ENCODE results near the gene TPI1. TPM values are rescaled to one million over a fixed set of nuclear protein-coding genes. Genes with fewer than 3 reads are reported as not detected.
"Not testable (repeated sequence)": the region's sequence is repeated elsewhere in the genome, so short reads cannot be mapped to it uniquely, and the experiment has no call there.

TPI1 gene
- total RNA-seq, 1 experiment from 2014 or later: 1,259 TPM

DNA sequence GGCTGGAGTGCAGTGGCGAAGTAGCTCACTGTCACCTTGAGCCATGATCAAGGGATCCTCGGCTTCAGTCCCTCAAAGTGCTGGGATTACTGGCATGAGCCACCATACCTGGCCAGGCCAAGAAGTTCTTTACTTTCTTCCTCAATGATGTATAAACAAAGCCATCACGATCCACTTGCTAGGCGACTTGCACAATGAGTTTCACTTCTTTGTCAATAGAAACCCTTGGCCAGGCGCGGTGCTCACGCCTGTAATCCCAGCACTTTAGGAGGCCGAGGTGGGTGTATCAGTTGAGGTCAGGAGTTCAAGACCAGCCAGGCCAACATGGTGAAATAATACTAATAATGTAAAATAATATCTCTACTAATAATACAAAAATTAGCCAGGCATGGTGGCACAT, 20.1 kb downstream of the TPI1 start:
- Histone ChIP-seq H3F3A (ENCODE audit: low read length, unreplicated experiment) (no peaks in the 10 kb centered on the region), H3K36me3 (ENCODE audit: low read depth, low read length) (no peaks in the 10 kb centered on the region), H3K9me3 (ENCODE audit: low read length) (no peaks in the 10 kb centered on the region), H3K9me2 (replicated peaks; ENCODE audit: low read length) (no peaks in the 10 kb centered on the region), H3K79me2 (ENCODE audit: low read length) (no peaks in the 10 kb centered on the region), H3K27me3 (ENCODE audit: low read length) (no peaks in the 10 kb centered on the region), H3K4me2 (ENCODE audit: low read length) (no peak overlapping the region), H3K4me1 (ENCODE audit: insufficient read depth, low read length) (peaks cover 11% of the 10 kb centered on the region), H3K9ac (ENCODE audit: low read length) (no peak overlapping the region), H4K20me1 (ENCODE audit: low read length) (no peaks in the 10 kb centered on the region), H2AFZ (ENCODE audit: low read length) (no peak overlapping the region), H3K4me3 (ENCODE audit: low read length) (no peak overlapping the region), H3K27ac (ENCODE audit: low read length) (no peak overlapping the region)
- TF ChIP-seq EZH2phosphoT487 (IDR thresholded peaks at IDR 0.05; ENCODE audit: borderline replicate concordance, low read length) (no peak), EZH2 (IDR thresholded peaks at IDR 0.05; ENCODE audit: low read length, unreplicated experiment) (no peak)
- TF ChIP-seq, protein P1, sequence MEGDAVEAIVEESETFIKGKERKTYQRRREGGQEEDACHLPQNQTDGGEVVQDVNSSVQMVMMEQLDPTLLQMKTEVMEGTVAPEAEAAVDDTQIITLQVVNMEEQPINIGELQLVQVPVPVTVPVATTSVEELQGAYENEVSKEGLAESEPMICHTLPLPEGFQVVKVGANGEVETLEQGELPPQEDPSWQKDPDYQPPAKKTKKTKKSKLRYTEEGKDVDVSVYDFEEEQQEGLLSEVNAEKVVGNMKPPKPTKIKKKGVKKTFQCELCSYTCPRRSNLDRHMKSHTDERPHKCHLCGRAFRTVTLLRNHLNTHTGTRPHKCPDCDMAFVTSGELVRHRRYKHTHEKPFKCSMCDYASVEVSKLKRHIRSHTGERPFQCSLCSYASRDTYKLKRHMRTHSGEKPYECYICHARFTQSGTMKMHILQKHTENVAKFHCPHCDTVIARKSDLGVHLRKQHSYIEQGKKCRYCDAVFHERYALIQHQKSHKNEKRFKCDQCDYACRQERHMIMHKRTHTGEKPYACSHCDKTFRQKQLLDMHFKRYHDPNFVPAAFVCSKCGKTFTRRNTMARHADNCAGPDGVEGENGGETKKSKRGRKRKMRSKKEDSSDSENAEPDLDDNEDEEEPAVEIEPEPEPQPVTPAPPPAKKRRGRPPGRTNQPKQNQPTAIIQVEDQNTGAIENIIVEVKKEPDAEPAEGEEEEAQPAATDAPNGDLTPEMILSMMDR (conservative IDR thresholded peaks at IDR 0.05; ENCODE audit: low read depth, low read length): no peak
- BruUV-seq (replicated peaks): no TSS peak
- intact Hi-C loops (cut with micrococcal nuclease): no loop called here
- ChIA-PET POLR2A (ENCODE audit: unreplicated experiment) (interaction anchor here (0.6 kb wide), 1 partner anchor 179 kb away, joined by 4 read pairs; no protein-coding TSS in a partner anchor), CTCF (no interaction called here)
- DNase-seq: no peak
- ATAC-seq: no peak

DNA sequence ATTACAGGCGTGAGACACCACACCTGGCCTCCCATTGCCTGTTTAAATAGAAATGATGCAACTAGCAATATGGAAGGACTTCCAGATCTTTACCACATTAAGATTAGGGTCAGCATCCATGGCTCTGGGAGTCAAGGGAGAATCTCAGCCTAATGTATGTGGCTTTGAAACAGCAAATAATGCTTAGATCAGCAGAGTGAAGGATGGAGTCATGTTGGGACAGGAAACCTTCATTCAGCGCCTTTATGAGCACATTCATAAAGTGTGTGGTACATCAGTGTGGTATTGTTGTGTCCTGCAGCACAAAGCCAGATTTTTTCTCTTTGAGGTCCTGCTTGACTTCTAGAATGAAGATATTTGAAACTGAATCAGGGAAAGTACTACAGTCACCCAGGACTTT, 21.0 kb downstream of the TPI1 start:
- ChIA-PET CTCF (no interaction called here), POLR2A (ENCODE audit: unreplicated experiment) (no interaction called here)
- no peaks in the 10 kb centered on the region for H3K36me3 ChIP-seq (ENCODE audit: low read depth, low read length)
- H3K9ac ChIP-seq (ENCODE audit: low read length): no peak overlapping the region
- no peaks in the 10 kb centered on the region for H3F3A ChIP-seq (ENCODE audit: low read length, unreplicated experiment)
- TF ChIP-seq EZH2phosphoT487 (IDR thresholded peaks at IDR 0.05; ENCODE audit: borderline replicate concordance, low read length): no peak
- TF ChIP-seq, protein P1 (conservative IDR thresholded peaks at IDR 0.05; ENCODE audit: low read depth, low read length): no peak
- H3K9me2 ChIP-seq (replicated peaks; ENCODE audit: low read length): no peaks in the 10 kb centered on the region
- no TSS peak for BruUV-seq (replicated peaks)
- H2AFZ ChIP-seq (ENCODE audit: low read length): no peak overlapping the region
- H3K4me1 ChIP-seq (ENCODE audit: insufficient read depth, low read length): peaks cover 11% of the 10 kb centered on the region
- no peak overlapping the region for H3K4me2 ChIP-seq (ENCODE audit: low read length)
- H3K79me2 ChIP-seq (ENCODE audit: low read length): no peaks in the 10 kb centered on the region
- no peaks in the 10 kb centered on the region for H4K20me1 ChIP-seq (ENCODE audit: low read length)
- ATAC-seq: no peak
- no peak for DNase-seq
- H3K27me3 ChIP-seq (ENCODE audit: low read length): no peaks in the 10 kb centered on the region
- H3K9me3 ChIP-seq (ENCODE audit: low read length): no peaks in the 10 kb centered on the region
- intact Hi-C loops (cut with micrococcal nuclease): no loop called here
- H3K4me3 ChIP-seq (ENCODE audit: low read length): no peak overlapping the region
- H3K27ac ChIP-seq (ENCODE audit: low read length): no peak overlapping the region

DNA sequence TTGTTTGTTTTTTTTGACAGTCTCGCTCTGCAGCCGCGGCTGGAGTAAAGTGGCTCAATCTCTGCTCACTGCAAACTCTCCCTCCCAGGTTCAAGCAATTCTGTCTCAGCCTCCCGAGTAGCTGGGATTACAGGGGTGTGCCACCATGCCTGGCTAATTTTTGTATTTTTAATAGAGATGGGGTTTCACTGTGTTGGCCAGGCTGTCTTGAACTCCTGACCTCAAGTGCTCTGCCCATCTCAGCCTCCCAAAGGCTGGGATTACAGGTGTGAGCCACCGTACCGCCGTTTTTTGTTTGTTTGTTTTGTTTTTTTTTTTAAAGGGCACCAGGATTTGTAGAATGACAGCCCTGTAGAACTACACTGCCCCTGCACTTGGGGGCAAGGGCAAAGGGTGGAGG, 21.5 kb downstream of the TPI1 start:
- ATAC-seq; DNase-seq; H3K9ac ChIP-seq (ENCODE audit: low read length); H3F3A ChIP-seq (ENCODE audit: low read length, unreplicated experiment); H3K4me3 ChIP-seq (ENCODE audit: low read length); H4K20me1 ChIP-seq (ENCODE audit: low read length); H3K79me2 ChIP-seq (ENCODE audit: low read length); POLR2A ChIA-PET (ENCODE audit: unreplicated experiment); H3K36me3 ChIP-seq (ENCODE audit: low read depth, low read length); intact Hi-C loops (cut with micrococcal nuclease); H3K9me3 ChIP-seq (ENCODE audit: low read length); CTCF ChIA-PET; BruUV-seq (replicated peaks); H2AFZ ChIP-seq (ENCODE audit: low read length); H3K27me3 ChIP-seq (ENCODE audit: low read length); H3K4me2 ChIP-seq (ENCODE audit: low read length); H3K9me2 ChIP-seq (replicated peaks; ENCODE audit: low read length); H3K27ac ChIP-seq (ENCODE audit: low read length): not testable (repeated sequence)
- H3K4me1 ChIP-seq (ENCODE audit: insufficient read depth, low read length): peaks cover 11% of the 10 kb centered on the region

DNA sequence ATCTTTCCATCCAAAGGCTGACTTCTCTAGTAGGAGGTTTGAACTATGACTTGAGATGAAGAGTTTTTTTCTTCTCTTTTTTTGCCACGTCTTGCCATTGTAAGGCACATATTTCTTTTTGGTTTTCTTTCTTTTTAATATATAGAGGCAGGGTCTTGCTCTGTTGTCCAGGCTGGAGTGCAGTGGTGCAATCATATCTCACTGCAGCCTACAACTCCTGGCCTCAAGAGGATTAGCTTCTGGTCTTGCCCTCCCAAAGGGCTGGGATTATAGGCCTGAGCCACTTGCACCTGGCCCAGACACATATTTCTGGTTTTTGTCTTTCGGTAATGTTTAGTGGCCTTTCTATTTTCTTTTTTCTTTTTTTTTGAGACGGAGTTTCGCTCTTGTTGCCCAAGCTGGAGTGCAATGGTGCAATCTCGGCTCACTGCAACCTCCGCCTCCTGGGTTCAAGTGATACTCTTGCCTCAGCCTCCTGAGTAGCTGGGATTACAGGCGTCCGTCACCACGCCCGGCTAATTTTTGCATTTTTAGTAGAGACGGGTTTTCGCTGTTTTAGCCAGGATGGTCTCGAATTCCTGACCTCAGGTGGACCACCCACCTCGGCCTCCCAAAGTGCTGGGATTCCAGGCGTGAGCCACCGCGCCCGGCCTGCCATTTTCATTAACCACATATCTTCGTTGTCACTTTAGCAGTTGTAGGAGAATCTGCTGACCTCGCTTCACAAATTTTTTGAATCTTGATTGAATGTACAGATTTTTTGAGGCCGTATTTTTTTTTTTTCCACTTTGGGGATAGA, 22.6 kb downstream of the TPI1 start:
- H3K79me2 ChIP-seq (ENCODE audit: low read length); DNase-seq; BruUV-seq (replicated peaks); H3K4me3 ChIP-seq (ENCODE audit: low read length); CTCF ChIA-PET; H3K27me3 ChIP-seq (ENCODE audit: low read length); intact Hi-C loops (cut with micrococcal nuclease); H3K9me2 ChIP-seq (replicated peaks; ENCODE audit: low read length); H3K36me3 ChIP-seq (ENCODE audit: low read depth, low read length); POLR2A ChIA-PET (ENCODE audit: unreplicated experiment); ATAC-seq; H3K9me3 ChIP-seq (ENCODE audit: low read length); H4K20me1 ChIP-seq (ENCODE audit: low read length); H3F3A ChIP-seq (ENCODE audit: low read length, unreplicated experiment): not testable (repeated sequence)
- Histone ChIP-seq H3K9ac (ENCODE audit: low read length) (peak overlapping the region; percentile 76), H3K27ac (ENCODE audit: low read length) (peak overlapping the region; percentile 91), H2AFZ (ENCODE audit: low read length) (peak overlapping the region; percentile 83; the same call in 1 of the 2 replicates), H3K4me1 (ENCODE audit: insufficient read depth, low read length) (peaks cover 11% of the 10 kb centered on the region), H3K4me2 (ENCODE audit: low read length) (peak overlapping the region; percentile 79; the same call in 1 of the 2 replicates)
